Cerebellar cortex (tissue), 1 donor: Measurements from ENCODE around the gene PARL.

Experiments
- DNase-seq: peaks from one replicate; pipeline ENCODE4 v3.0.0-alpha.2; 2015; ENCODE audit warnings: low spot score

The PARL gene

DNA sequence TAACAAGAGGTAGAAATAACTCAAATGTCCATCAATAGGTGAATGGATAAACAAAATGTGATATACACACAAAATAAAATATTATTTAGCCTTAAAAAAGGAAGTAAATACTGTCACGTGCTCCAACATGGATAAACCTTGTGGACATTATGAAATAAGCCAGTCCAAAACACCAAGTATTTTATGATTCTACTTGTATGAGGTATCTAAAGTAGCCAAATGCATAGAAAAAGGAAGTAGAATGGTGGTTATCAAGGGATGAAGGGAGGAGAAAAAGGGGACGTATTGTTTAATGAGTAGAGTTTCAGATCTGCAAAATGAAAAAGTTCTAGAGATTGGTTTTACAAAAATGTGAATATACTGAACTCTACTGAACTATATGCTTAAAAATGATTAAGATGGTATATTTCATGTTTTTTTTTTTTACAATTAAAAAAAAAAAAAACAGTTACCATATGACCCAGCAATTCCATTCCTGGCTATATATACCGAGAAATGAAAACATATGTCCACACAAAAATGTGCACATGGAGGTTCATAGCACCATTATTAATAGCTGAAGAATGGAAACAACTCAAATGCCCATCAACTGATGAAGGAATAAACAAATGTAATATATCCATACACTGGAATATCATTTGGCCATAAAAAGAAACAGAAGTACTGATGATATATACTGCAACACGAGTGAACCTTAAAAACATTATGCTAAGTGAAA is 30.2 kb downstream of the PARL start:
- DNase-seq = no peak

DNA sequence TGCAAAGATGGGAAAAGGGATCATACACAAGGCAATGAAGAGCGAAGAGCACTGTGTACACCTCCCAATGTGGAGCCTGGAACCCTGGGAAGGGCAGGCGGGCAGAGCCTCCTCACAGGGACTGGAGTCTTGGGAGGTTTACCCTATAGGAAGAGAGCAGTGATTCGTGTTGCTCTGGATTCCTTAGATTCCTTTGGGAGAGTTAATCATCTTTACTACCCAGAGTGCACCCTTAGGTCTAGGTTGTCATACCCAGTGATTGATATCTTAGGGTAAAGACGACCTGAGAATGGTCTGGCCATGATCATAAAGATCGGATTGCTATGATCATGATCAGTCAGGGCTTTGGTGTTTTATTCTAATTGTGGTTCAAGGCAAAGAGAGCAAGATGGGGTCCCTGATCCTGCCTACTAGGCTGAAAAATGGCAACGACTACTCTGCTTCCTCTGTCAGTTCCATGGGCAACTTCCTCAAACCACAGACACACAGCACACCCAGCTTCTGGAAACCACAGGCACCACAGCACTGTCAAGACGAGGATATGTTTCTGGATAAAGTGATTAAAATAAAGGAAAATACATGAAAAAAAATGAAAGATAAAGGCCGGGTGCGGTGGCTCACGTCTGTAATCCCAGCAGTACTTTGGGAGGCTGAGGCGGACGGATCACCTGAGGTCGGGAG is 38.9 kb downstream of the PARL start:
- no peak for DNase-seq

DNA sequence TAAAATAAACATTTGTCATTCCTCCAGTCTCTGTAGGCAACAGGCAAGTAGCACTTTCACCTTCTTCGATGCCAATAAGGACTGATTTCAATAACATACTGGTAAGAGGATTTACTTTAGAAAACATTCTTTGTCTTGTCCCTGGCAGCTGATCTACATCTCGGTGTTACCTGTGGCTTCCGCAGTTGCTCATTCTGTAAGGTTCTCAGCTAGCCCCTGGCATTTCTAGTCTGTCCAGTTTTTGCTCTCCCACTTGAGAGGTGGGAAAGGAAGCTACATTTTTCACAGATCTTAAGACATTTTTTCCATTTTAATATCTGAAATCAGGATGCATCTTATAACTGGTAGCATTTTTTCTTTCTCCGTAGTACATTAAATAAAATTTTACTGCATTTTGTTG is 39.6 kb downstream of the PARL start:
- DNase-seq = no peak

DNA sequence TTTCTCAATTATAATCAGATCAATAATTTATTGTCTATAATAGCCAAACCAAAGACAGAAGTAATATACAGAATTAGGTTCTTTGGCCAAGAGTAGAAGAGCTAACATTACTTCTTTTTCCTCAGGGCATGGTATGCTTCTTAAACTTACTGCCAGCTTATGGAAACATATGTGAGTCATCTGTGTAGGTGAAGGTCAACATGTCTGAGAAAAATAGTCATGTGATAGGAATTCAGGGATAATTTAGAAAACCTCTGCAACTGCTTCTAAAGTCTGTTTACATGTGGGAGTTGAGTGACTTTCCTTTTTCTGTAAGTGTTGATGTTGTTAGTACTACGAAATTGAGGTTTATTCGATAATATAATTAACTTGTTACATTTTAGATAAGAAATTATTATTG is 40.1 kb downstream of the PARL start:
- DNase-seq = no peak

DNA sequence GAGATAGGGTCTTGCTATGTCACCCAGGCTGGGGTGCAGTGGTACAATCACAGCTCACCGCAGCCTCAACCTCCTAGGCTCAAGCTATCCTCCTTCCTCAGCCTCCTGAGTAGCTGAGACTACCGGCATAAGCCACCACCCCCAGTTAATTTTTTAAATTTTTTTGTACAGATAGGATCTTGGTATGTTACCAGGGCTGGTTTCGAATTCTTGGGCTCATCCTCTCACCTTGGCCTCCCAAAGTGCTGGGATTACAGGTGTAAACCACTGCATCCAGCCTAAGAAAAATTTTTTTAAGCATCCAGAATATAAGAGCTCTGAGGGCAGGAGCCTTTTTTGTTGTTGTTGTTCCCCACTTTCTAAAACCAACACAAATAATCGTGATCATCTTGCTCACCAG is 44.9 kb downstream of the PARL start:
- no peak for DNase-seq

DNA sequence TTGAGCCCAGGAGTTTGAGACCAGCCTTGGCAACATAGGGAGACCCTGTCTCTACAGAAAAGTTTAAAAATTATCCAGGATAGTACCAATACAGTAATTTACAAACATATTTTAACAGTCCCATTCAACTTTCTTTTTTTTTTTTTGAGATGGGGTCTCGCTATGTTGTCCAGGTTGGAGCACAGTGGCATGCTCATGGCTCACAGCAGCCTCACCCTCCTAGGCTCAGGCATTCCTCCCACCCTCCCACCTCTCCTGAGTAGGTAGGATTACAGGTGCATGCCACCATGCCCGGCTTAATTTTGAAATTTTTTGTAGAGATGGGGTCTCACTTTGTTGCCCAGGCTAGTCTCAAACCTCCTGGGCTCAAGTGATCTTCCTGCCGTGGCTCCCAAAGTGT is 46.8 kb downstream of the PARL start:
- DNase-seq = no peak

DNA sequence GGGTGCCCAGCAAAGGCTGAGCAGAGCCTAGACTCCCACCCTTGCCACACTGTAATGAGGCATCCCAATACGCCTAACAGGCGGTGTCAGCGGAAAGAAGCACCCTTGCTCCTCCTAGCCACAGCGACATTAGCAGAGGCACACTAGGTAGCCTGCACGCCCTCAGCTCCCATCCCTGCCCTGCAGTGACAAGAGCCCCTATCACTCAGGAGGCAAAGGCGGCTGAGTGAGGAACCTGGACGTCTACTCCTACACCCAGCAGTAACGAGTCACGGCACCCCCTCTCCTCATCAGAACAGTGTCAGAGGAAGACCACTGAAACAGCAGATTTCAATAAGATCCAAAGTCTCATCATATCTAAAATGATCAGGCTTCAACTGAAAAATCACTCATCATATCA is 47.3 kb downstream of the PARL start:
- DNase-seq = no peak

DNA sequence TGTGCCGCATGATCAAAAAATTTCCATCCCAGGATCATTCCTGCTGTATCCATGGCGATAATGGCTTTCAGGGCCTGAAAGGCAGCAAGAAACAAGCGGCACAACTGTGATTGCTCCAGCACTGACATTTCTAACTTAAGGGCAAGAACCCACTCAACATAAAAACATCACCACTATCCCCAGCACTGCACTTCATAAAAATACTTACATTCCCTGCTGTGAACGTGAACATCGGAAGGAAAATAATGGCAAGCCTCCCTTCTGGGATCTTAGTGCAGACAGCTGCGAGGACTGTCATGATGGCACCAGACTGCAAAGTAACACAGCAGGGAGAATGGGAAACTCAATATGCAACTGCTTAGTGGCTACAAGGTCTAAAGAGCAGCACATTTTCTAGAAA is 51.2 kb downstream of the PARL start:
- no peak for DNase-seq

DNA sequence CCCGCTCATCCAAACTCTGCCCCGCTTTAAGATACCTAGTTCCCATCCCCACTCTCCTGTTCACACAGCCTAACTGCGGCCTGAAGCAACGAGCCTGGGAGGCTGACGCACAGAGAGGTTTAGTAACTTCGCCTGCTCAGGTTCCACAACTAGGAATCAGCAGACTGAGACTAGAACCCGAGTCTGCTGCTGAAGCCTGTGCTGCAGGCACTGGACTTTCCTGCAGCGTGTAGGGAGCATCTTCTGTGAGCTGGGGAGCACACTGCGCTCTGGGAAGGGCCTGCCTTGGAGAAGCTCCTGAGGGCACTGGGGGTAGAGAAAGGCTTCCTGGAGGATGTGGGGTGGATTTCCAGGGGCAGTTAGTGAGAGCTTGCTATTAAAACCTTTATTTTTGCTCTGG is 54.5 kb downstream of the PARL start:
- DNase-seq = no peak

DNA sequence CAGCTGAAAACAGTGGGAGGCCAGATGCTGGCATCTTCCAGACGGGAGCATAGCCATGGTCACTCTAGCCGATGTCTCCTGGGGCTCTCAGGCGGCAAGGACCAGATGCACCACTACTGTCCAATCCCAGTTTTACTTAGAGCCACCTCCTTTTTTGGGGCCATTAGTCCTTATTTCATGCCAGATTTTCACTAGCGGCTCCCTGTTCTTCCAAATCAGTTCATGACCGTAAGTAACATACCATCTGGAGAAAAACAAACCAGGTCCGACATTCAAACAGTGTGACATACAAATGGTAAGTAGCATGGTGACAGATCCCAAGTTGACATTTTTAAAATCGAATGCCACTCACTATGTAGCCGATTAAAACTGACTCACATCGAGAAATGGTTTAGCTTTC is 55.2 kb downstream of the PARL start:
- DNase-seq = peak; percentile 72

DNA sequence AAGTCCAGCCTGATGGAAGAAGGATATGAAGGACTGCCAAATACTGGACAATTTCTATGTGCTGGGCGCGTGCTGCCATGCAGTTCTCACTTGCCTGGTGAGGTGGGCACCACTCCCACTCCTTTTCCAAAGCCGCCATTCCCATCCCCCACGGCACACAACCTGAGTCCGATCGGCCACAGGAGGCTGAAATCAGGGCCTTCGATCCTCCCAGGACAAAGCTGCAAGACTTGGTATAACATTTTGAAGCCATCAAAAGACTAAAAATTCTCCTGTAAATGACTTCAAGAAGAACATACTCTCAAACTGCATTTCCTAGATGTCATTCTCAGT is 56.2 kb downstream of the PARL start:
- DNase-seq = no peak

DNA sequence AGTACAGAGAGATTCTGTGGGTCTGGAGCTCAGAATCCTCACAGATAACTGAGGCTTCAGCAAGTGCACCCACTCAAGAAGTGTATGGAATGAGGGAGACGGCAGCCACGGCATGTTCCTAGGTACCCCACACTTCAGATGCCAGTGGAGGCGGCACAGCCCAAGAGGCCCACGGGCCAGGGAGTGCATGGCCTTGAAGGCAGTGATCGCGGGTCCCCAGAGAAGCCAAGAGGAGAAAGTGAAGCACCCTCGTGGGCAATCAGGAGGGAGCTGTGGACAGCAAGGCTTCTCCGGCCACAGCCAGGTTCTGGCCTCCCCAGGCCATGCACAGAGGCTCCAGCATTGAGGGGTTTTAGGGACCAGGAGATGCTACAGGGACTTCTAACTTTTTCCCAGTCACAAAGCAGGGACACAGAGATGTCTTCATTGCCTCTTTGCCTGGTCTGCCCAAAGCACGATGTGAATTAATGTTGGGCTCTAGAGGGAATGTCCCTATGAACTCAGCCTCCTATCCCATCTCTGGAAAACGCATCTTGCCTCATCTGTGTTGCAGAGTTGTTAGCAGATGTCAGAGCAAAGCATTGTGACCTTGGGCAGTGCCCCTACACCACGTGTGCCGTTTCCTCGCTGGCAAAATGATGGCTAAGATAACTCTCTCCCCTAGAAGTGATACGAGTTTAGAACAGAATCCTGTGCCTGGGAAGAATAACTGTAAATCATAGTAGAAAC is 56.7 kb downstream of the PARL start:
- DNase-seq = no peak

DNA sequence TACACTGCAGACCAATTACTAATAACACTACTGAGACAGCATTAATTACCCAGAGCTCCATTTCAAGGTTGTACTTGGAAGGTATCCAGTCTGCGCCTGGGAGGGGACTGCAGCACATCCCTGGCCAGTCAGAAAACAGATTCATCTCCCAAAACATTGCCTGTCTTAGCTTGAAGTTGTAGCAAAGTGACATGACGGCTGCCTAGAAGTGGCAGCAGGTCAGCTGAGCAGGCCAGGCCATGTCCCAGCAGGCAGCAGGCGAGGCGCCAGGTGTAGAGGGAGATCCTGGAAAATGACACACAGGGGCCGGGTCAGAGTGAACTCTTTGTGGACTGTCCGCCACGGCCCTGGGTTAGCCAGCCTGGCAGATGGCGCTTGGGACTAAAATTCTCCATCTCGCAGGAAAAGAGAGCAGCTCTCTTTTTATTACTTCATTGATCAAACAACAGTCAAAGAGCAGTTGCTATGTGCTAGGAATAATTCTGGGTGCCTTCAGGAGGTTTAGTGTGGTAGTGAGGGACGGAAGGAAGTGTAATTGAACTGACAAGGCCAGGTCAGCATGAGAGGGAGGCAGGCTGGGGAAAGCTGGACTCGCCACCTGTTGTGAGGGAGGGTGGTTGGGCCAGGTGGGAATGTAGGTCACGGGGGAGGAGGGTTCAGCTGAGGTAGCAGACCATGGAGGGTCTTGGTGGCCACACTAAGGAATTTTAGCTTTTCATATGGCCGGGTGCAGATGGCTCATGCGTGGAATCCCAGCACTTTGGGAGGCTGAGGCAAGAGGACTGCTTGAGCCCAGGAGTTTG is 58.0 kb downstream of the PARL start:
- DNase-seq = peak; percentile 82

DNA sequence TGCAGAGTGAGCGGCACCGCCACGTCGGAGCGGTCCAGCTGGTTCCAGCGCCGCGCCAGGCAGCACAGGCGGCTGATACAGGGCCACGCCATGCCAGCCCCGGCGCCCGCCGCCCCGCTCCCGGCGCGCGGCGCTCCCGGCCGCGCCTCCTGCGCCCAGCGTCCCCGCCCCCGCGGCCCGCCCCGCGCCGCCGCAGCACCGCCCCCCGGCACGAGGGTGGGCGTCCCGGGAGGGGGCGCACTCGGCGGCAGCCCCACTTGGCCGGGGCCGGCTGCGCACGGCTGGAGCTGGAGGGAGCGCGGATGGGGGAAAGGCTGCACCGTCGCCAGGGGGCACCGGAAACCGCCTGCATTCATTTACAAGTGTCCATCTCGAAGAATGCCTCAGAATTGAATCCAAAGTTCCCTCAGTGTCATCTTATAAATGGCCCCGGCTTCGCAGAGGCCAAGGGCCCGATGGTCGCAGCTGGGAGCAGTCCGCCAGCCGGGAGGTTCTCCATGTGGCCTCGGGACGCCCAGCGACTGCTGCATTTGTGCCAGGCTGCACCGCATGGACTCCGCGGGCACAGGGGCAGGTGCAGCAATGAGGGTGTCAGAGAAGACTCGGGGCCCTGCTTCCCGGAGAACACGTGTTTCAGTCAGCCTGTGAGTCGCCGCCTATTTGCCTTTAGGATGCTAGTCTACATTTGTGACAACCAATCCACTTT is 59.1 kb downstream of the PARL start, which contains the start of gene MAP6D1:
Gene MAP6D1, minus strand, starts transcription at position 122 of the 706 bp plus-strand sequence. Its CDS starts 30 bp downstream, at position 92.
- DNase-seq = peak; percentile 66

DNA sequence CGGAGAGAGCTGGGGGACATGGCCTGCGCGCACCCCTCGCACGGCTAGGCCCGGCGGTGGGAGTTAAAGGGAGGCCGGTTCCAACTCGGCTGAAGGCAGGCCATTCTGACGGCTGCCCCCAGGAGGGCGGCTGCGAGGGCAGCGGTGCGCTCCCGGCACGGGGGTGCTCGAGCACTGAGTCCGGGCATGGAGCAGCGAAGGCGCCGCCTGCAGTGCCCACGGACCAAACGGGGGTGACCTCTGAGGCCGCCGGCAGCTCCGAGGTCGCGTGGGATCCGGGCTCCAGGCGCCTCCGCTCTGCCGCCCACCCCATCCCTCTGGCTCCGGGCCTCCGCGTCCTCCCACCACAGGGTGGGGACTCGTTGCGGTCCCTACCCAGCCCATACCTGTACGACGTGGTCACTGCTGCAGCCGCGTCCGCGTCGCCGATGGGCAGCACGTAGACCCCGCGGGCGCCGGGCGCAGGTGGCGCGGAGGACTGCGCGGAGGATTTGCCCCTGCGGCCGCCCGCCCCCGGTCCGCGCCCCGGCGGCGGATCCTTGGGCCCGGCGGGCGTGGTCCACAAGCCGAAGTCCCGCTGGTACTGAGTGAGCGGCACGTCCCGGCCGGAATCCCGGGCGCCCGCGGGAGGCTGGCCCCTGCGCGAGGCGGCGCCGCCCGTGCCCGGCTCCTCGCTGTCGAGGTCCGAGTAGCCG is 59.8 kb downstream of the PARL start:
- DNase-seq = no peak

DNA sequence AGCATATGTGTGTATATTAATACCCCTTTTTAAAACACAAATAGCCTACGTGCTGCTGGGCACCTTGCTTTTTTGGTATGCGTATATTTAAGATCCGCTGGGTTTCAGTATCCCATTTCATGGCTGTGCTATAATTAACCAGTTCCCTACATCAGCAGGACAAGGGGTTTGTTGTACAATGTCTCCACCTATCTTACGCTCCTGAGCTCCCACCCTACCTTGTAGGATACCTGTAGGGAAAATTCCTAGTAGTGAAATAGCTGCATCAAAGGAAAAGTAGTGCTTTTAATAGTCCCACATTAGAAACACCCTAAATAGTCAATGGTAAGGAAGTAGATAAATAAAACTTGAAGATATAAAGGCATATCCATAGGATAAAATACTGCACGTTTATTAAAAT is 60.7 kb downstream of the PARL start:
- peak; percentile 87 for DNase-seq

DNA sequence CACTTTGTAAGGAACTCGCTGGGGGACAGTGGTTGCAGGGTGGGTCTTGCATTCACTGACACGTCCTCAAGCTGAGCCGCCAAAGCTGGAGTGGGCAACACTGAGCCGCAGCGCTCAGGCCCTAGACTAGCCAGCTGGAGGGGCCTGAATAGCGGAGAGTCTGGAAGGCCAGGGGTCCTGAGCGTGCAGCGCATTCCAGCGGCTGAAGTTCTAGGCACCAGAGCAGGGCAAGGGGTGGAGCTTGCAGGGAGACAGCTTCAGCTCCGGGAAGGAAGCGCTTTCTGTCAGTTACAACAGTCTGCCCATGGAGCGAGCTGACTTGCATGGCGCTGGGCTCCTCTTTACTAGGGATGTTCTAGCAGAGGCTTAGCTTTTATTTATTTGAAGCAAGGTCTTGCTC is 62.0 kb downstream of the PARL start:
- peak; percentile 66 for DNase-seq

DNA sequence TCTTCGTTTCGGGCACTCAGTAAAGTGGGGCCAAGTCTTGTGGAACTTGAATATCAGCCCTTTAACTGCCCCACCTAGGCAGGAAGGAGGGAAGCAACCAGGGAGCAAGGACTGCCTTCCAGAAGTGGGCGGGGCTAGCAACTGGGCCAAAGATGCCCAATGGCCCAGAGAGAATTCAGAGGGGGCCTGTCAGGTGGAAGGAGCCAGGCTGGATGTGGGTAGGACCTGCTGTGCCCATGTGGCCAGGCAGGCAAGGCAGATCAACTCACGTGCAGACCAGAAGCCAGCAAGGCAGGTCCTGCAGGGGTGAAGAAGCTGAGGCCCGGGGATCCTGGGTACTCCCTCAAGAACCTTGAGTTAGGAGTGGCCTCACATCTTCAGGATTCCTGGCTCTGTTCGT is 64.8 kb downstream of the PARL start:
- peak; percentile 60 for DNase-seq

DNA sequence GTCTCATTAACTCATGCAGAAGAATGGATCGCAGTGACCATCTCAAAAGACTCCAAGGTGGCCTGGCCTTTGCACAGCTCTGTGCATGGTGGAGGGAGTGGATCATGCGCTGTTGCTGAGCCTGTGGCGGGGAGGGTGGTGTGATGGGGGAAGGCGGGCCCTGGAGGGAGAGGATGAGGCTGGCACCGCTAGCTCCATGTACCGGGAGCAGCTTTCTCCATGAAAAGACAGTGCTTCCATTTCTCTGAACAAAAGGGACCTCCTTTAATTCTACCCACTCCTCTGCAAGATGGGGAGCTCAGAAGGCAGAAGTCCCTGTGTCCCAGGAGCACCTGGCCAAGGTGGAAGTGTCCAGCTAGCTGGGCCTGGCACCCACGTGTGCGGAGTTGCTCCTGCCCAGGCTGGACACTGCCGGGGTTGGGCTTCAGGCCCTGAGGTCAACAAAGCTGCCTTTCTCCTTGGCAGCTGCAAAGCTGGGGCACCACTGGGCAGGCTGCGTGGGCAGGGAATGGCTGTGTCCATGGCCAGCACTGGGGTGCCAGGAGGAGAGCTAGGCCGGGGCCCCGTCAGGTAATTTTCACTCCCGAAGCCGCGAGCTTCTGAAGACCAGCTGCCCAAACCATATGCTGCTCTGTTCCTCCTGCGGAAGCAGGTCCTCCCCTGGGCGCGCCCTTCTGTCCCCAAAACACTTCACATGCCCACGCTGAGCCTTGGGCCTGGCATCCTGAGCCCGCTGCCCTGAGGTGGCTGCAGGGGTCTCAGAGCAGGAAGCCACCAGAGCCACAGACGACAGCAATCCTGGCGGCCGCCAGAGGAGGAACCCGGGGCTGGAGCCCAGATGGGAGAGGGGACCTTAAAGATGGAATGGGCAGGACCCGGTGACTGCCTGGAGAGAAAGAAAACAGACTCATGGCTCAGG is 65.7 kb downstream of the PARL start:
- DNase-seq = peak; percentile 93

DNA sequence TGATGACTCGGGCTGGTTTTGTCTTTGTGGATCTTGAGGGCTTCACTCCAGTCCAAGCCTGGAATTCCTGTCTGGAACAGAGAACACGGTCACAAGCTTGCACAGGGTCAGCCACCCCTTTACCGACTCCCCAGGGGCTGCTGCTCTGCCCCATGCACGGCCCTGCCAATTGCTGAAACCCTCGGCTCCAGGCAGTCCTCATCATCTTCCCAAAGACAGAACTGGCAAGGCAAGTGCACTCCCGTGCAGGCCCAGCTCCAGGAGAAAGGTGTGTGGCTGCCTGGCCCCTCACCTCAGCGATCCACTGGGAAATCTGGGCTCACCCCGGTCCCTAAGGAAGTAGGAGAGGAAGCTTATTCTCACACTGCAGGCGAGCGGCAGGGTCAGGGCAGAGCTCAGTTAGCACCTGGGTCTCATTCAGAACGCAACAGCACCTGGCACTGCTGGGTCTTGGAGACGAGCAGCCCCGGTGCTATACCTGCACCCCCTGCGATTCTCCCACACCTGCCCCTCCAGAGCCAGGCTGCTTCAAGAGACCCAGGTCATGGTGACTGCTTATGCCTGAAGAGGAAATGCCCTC is 66.5 kb downstream of the PARL start:
- no peak for DNase-seq
